DND-41 (cell line): ENCODE results near the gene PSME2.
A peak's percentile ranks its signal among the peaks of the same experiment; 100 is the strongest.

Experiments
- ATAC-seq: fragments of 200-7000 bp; cut with Tn5 transposase; 3 replicates; pipeline ENCODE4 v1.9.1; 2021; ENCODE audit warnings: low read depth; ENCODE audit not compliant: insufficient read depth
- DNase-seq: peaks from one replicate; pipeline ENCODE4 v3.0.0-alpha.2; 2020
- H2AFZ ChIP-seq: 2 replicates; pipeline ENCODE4 v1.6.0; 2012; ENCODE audit warnings: low read depth, low read length
- H3K27ac ChIP-seq: 2 replicates; pipeline ENCODE4 v1.5.1; 2012; ENCODE audit warnings: low read length, inconsistent platforms
- H3K27me3 ChIP-seq: fragments of 200-600 bp; sonication (generic); 2 replicates; pipeline ENCODE4 v1.6.0; 2012; ENCODE audit warnings: low read length, mild to moderate bottlenecking, inconsistent platforms; ENCODE audit not compliant: insufficient read depth, poor library complexity
- H3K36me3 ChIP-seq: 2 replicates; pipeline ENCODE4 v1.5.1; 2012; ENCODE audit warnings: low read length, inconsistent platforms; ENCODE audit not compliant: insufficient read depth
- H3K4me1 ChIP-seq: 2 replicates; pipeline ENCODE4 v1.5.1; 2012; ENCODE audit warnings: mild to moderate bottlenecking, low read length; ENCODE audit not compliant: insufficient read depth
- H3K4me2 ChIP-seq: 2 replicates; pipeline ENCODE4 v1.6.0; 2012; ENCODE audit warnings: mild to moderate bottlenecking, moderate library complexity, low read length, inconsistent platforms; ENCODE audit not compliant: insufficient read depth
- H3K4me3 ChIP-seq, 2 experiments: fragments of 200-600 bp in 1 of 2; shearing (Covaris generic) in 1 of 2; 2 replicates each; pipeline ENCODE4 v1.5.1; 2012 to 2016; ENCODE audit warnings: inconsistent platforms in 2 of 2, low read length in 2 of 2, mild to moderate bottlenecking in 2 of 2, low read depth in 1 of 2, moderate library complexity in 1 of 2
- H3K79me2 ChIP-seq: 2 replicates; pipeline ENCODE4 v1.6.0; 2012; ENCODE audit warnings: low read length, inconsistent platforms; ENCODE audit not compliant: insufficient read depth
- H3K9ac ChIP-seq: 2 replicates; pipeline ENCODE4 v1.6.0; 2012; ENCODE audit warnings: low read depth, mild to moderate bottlenecking, inconsistent platforms, low read length, moderate library complexity
- H3K9me3 ChIP-seq: 2 replicates; pipeline ENCODE4 v1.5.1; 2012; ENCODE audit warnings: low read length, moderate library complexity, mild to moderate bottlenecking, inconsistent platforms; ENCODE audit not compliant: insufficient read depth, severe bottlenecking
- H4K20me1 ChIP-seq: 2 replicates; pipeline ENCODE4 v1.6.0; 2012; ENCODE audit warnings: low read length; ENCODE audit not compliant: insufficient read depth
- EZH2 ChIP-seq: IDR thresholded peaks from 3 replicates; pipeline ENCODE4 v1.6.1; 2012; ENCODE audit warnings: borderline replicate concordance, low read depth, mild to moderate bottlenecking, moderate library complexity, low read length, inconsistent platforms; ENCODE audit not compliant: severe bottlenecking
- TF ChIP-seq, protein P1 (sequence below): IDR thresholded peaks from 2 replicates; pipeline ENCODE4 v1.5.1; 2012; ENCODE audit warnings: borderline replicate concordance, low read length, moderate library complexity, mild to moderate bottlenecking; ENCODE audit not compliant: poor library complexity, severe bottlenecking; ENCODE audit errors: extremely low read depth

PSME2 gene

DNA sequence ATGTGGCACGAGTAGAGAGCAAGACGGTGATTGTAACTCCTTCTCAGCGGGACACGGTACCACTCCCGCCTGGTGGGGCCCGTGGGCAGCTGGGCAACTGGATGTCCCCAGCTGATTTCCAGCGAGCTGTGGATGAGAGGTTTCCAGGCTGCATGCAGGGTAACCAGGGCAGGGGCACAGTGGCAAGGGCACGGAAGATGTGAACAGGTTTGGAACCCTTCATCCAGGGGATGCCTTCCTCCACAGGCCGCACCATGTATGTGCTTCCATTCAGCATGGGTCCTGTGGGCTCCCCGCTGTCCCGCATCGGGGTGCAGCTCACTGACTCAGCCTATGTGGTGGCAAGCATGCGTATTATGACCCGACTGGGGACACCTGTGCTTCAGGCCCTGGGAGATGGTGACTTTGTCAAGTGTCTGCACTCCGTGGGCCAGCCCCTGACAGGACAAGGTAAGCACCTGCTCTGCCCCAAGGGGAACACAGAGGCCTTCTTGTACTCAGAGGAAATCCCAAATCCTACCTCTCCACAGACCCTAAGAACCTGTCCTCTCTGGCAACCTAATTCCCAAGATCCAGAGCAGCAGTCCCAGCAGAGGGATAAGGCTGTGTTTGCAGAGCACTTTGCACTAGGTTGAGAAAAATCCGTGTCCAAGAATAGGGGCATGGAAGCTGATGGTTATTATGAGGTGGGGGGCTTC lies 48.0 kb downstream of the PSME2 start:
- Histone ChIP-seq H3K4me3 (no peak overlapping the region), H3K27ac (no peak overlapping the region), H3K4me1 (peaks cover 19% of the 10 kb centered on the region), H4K20me1 (no peaks in the 10 kb centered on the region), H3K4me2 (no peak overlapping the region), H3K9ac (no peak overlapping the region), H3K9me3 (no peaks in the 10 kb centered on the region), H3K27me3 (no peaks in the 10 kb centered on the region), H3K79me2 (peaks cover 22% of the 10 kb centered on the region), H2AFZ (no peak overlapping the region), H3K36me3 (peaks cover 49% of the 10 kb centered on the region)
- DNase-seq (no peak), ATAC-seq (no peak)
- TF ChIP-seq, protein P1, sequence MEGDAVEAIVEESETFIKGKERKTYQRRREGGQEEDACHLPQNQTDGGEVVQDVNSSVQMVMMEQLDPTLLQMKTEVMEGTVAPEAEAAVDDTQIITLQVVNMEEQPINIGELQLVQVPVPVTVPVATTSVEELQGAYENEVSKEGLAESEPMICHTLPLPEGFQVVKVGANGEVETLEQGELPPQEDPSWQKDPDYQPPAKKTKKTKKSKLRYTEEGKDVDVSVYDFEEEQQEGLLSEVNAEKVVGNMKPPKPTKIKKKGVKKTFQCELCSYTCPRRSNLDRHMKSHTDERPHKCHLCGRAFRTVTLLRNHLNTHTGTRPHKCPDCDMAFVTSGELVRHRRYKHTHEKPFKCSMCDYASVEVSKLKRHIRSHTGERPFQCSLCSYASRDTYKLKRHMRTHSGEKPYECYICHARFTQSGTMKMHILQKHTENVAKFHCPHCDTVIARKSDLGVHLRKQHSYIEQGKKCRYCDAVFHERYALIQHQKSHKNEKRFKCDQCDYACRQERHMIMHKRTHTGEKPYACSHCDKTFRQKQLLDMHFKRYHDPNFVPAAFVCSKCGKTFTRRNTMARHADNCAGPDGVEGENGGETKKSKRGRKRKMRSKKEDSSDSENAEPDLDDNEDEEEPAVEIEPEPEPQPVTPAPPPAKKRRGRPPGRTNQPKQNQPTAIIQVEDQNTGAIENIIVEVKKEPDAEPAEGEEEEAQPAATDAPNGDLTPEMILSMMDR, result no peak
- no peak for TF ChIP-seq EZH2

DNA sequence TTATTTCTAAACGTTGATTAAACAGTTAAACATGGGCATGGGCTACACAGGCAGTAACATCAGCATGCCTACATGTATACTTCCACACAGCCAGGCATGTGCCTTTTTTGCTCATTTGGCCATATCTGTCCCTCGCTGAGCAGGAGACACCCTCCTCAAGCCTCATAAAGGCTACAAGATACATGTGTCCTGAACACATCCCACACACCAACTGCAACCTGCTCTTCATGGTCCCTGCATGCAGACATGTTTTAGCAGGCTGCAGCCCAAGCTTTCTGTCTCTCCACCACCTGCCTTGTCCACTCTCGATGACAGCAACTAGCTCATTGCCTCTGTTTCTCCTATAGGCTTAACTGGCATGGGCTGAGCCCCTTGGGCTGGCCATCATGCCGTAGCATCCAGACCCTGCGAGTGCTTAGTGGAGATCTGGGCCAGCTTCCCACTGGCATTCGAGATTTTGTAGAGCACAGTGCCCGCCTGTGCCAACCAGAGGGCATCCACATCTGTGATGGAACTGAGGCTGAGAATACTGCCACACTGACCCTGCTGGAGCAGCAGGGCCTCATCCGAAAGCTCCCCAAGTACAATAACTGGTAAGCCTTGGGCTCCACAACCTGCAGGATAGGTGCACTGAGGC lies 49.7 kb downstream of the PSME2 start:
- H3K79me2 ChIP-seq, result peaks cover 22% of the 10 kb centered on the region
- H3K27ac ChIP-seq, result no peak overlapping the region
- no peak overlapping the region for H3K4me3 ChIP-seq
- peaks cover 24% of the 10 kb centered on the region for H3K4me1 ChIP-seq
- no peak for DNase-seq
- no peak for TF ChIP-seq EZH2
- TF ChIP-seq, protein P1, result no peak
- H3K4me2 ChIP-seq, result peak overlapping the region; percentile 36; the same call in 1 of the 2 replicates
- no peak overlapping the region for H2AFZ ChIP-seq
- no peak for ATAC-seq
- H3K36me3 ChIP-seq, result peaks cover 39% of the 10 kb centered on the region
- no peak overlapping the region for H3K9ac ChIP-seq
- H4K20me1 ChIP-seq, result no peaks in the 10 kb centered on the region
- H3K9me3 ChIP-seq, result no peaks in the 10 kb centered on the region
- H3K27me3 ChIP-seq, result no peaks in the 10 kb centered on the region

DNA sequence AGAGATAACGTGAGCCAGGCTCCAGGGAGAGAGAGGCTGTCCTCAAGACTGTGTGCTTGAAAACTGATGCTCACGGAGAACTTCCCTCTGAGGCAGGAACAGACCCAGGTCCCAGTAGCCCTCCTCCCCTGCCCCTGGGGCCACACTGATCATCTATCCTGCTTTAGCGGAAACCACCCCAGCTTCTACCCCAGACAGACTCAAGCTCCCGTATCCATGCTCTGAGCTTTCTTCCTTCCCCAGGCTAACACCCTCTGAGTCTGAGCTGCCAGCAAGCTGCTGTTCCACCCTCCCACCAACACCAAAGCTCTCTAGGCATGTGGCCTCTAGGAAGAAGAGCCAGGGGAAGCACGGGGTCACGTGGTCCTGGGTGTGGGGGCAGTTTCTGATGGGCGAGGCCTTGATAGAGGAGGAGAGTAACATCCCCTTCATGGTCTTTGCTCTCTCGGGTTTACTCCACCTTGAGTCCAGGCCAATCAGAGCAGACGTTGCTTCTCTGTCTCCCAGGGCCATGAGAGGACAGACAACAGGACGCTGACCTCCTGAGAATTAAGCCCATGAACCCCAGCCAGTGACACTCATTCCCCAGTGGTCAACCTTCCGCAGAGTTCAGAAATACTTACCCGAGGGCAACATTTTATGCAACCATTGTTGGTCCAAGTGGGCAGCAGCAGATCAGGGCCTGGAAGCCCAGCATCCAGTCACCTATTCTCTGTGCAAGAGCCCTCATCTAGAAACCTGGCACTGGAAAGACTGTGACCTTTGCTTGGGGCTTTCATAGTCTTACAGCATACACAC lies 50.9 kb downstream of the PSME2 start:
- Histone ChIP-seq H3K9me3 (no peaks in the 10 kb centered on the region), H4K20me1 (no peaks in the 10 kb centered on the region), H3K36me3 (peaks cover 32% of the 10 kb centered on the region), H2AFZ (peak overlapping the region; percentile 85), H3K27ac (peak overlapping the region; percentile 94), H3K4me3 (peak overlapping the region; percentile 67 to 75), H3K4me1 (peaks cover 28% of the 10 kb centered on the region), H3K9ac (peak overlapping the region; percentile 95), H3K79me2 (peaks cover 22% of the 10 kb centered on the region), H3K4me2 (peak overlapping the region; percentile 77), H3K27me3 (no peaks in the 10 kb centered on the region)
- peak; percentile 10 for ATAC-seq
- no peak for TF ChIP-seq EZH2
- TF ChIP-seq, protein P1, result no peak
- DNase-seq, result peak; percentile 63
